Neural cell (in vitro differentiated cells): ENCODE results near the gene ZBED4. TPM values are rescaled to one million over a fixed set of nuclear protein-coding genes. Genes with fewer than 3 reads are reported as not detected.

Experiments
- H2AFZ ChIP-seq: fragments of 200-600, 300-800 bp; sonication (generic), shearing (Covaris generic); 2 replicates; pipeline ENCODE4 v1.6.0; 2014; ENCODE audit warnings: low read depth, mild to moderate bottlenecking, antibody characterized with exemption, low read length, moderate library complexity
- H3F3A ChIP-seq: fragments of 200-600 bp; shearing (Covaris generic); 2 replicates; pipeline ENCODE4 v1.6.1; 2016; ENCODE audit warnings: mild to moderate bottlenecking, moderate library complexity, mixed read lengths, antibody characterized with exemption, low read length; ENCODE audit not compliant: insufficient read depth, poor library complexity, severe bottlenecking
- H3K27ac ChIP-seq: fragments of 200-600, 300-800 bp; sonication (generic), shearing (Covaris generic); 2 replicates; pipeline ENCODE4 v1.5.1; 2014; ENCODE audit warnings: mild to moderate bottlenecking, low read length, moderate library complexity
- H3K27me3 ChIP-seq: fragments of 300-800, 200-600 bp; sonication (generic), shearing (Covaris generic); 2 replicates; pipeline ENCODE4 v1.6.0; 2014; ENCODE audit warnings: mild to moderate bottlenecking, low read depth, low read length, moderate library complexity; ENCODE audit not compliant: insufficient read depth
- H3K36me3 ChIP-seq: fragments of 300-800, 200-600 bp; sonication (generic), shearing (Covaris generic); 2 replicates; pipeline ENCODE4 v1.5.1; 2014; ENCODE audit warnings: mild to moderate bottlenecking, antibody characterized with exemption, low read length, moderate library complexity; ENCODE audit not compliant: insufficient read depth
- H3K4me2 ChIP-seq: fragments of 300-800, 200-600 bp; sonication (generic), shearing (Covaris generic); 2 replicates; pipeline ENCODE4 v1.6.0; 2014; ENCODE audit warnings: mild to moderate bottlenecking, low read length
- H3K4me3 ChIP-seq: fragments of 300-800, 200-600 bp; sonication (generic), shearing (Covaris generic); 2 replicates; pipeline ENCODE4 v1.5.1; 2014; ENCODE audit warnings: mild to moderate bottlenecking, low read length, moderate library complexity
- H3K79me2 ChIP-seq: fragments of 200-600 bp; shearing (Covaris generic); replicated peaks from 2 replicates; pipeline ENCODE4 v1.6.0; 2014; ENCODE audit warnings: mild to moderate bottlenecking, low read length, moderate library complexity; ENCODE audit not compliant: insufficient read depth
- H3K9ac ChIP-seq: fragments of 300-800, 200-600 bp; sonication (generic), shearing (Covaris generic); 2 replicates; pipeline ENCODE4 v1.6.1; 2016; ENCODE audit warnings: mild to moderate bottlenecking, low read length, mixed read lengths
- H3K9me2 ChIP-seq: fragments of 200-600 bp; shearing (Covaris generic); 2 replicates; pipeline ENCODE4 v1.6.1; 2016; ENCODE audit warnings: mild to moderate bottlenecking, low read length, mixed read lengths; ENCODE audit not compliant: insufficient read depth
- H3K9me3 ChIP-seq: fragments of 200-600, 300-800 bp; sonication (generic), shearing (Covaris generic); 2 replicates; pipeline ENCODE4 v1.6.1; 2016; ENCODE audit warnings: mild to moderate bottlenecking, mixed run types, low read length, moderate library complexity, mixed read lengths
- H4K20me1 ChIP-seq: fragments of 200-600 bp; shearing (Covaris generic); 2 replicates; pipeline ENCODE4 v1.6.1; 2016; ENCODE audit warnings: mild to moderate bottlenecking, mixed run types; ENCODE audit not compliant: insufficient read depth
- CTCF ChIP-seq: fragments of 450-650 bp; IDR thresholded peaks from 2 replicates; pipeline ENCODE4 v1.5.1; 2014; ENCODE audit warnings: antibody characterized with exemption, mild to moderate bottlenecking, moderate library complexity; ENCODE audit not compliant: poor library complexity, severe bottlenecking
- EP300 ChIP-seq: fragments of 450-650 bp; conservative IDR thresholded peaks from 2 replicates; pipeline ENCODE4 v1.6.1; 2014; ENCODE audit warnings: antibody characterized with exemption, mild to moderate bottlenecking, moderate library complexity; ENCODE audit not compliant: poor library complexity, severe bottlenecking
- EZH2 ChIP-seq: fragments of 200-600, 300-800 bp; shearing (Covaris generic), sonication (generic); IDR thresholded peaks from 2 replicates; pipeline ENCODE4 v1.6.1; 2014; ENCODE audit warnings: antibody characterized with exemption, low read length, borderline replicate concordance, mild to moderate bottlenecking; ENCODE audit not compliant: insufficient read depth, poor library complexity, severe bottlenecking
- MXI1 ChIP-seq: fragments of 450-650 bp; conservative IDR thresholded peaks from 2 replicates; pipeline ENCODE4 v1.6.1; 2014; ENCODE audit warnings: antibody characterized with exemption, mild to moderate bottlenecking; ENCODE audit not compliant: poor library complexity, severe bottlenecking
- POLR2AphosphoS5 ChIP-seq: IDR thresholded peaks from 2 replicates; pipeline ENCODE4 v1.6.1; 2012
- RAD21 ChIP-seq: fragments of 450-650 bp; conservative IDR thresholded peaks from 2 replicates; pipeline ENCODE4 v1.6.1; 2014; ENCODE audit warnings: antibody characterized with exemption, mild to moderate bottlenecking, moderate library complexity
- SMC3 ChIP-seq: fragments of 450-650 bp; conservative IDR thresholded peaks from 2 replicates; pipeline ENCODE4 v1.6.1; 2014; ENCODE audit warnings: antibody characterized with exemption, mild to moderate bottlenecking, moderate library complexity; ENCODE audit not compliant: poor library complexity
- TAF1 ChIP-seq: IDR thresholded peaks from 2 replicates; pipeline ENCODE4 v1.6.1; 2012; ENCODE audit warnings: low read depth
- polyA plus RNA-seq: library from polyadenylated mRNA; depleted of rRNA; stranded (reverse); fragments of >200 nt; gene quantifications from 2 replicates; pipeline ENCODE4 v1.2.3, GENCODE V29; 2014
- TF ChIP-seq, protein P1 (sequence below): IDR thresholded peaks from 2 replicates; pipeline ENCODE4 v1.6.1; 2012; ENCODE audit warnings: borderline replicate concordance

The ZBED4 gene
- polyA plus RNA-seq, 1 donor from 2014 or later: 15.0 TPM

GRCh38 chr22:49824185-49824925 is 29.3 kb upstream of the ZBED4 start:
- H3F3A ChIP-seq: no peaks in the 10 kb centered on the region
- peak overlapping the region; percentile 88 for H3K4me3 ChIP-seq
- no peak overlapping the region for H2AFZ ChIP-seq
- H4K20me1 ChIP-seq: peaks cover 44% of the 10 kb centered on the region
- H3K9me2 ChIP-seq: no peaks in the 10 kb centered on the region
- no peaks in the 10 kb centered on the region for H3K27me3 ChIP-seq
- H3K9me3 ChIP-seq: no peaks in the 10 kb centered on the region
- no peak overlapping the region for H3K27ac ChIP-seq
- H3K79me2 ChIP-seq: peaks cover 77% of the 10 kb centered on the region
- H3K4me2 ChIP-seq: no peak overlapping the region
- H3K9ac ChIP-seq: no peak overlapping the region
- peaks cover 12% of the 10 kb centered on the region for H3K36me3 ChIP-seq
- TF ChIP-seq SMC3: no peak

GRCh38 chr22:49824936-49825335 is 28.7 kb upstream of the ZBED4 start:
- Histone ChIP-seq H3K9me3 (no peaks in the 10 kb centered on the region), H3F3A (no peaks in the 10 kb centered on the region), H3K4me3 (peak overlapping the region; percentile 88), H2AFZ (no peak overlapping the region), H3K36me3 (peaks cover 12% of the 10 kb centered on the region), H3K9ac (no peak overlapping the region), H4K20me1 (peaks cover 44% of the 10 kb centered on the region), H3K79me2 (peaks cover 72% of the 10 kb centered on the region), H3K27ac (no peak overlapping the region), H3K4me2 (no peak overlapping the region), H3K27me3 (no peaks in the 10 kb centered on the region), H3K9me2 (no peaks in the 10 kb centered on the region)
- TF ChIP-seq MXI1: no peak
- no peak for TF ChIP-seq RAD21
- no peak for TF ChIP-seq CTCF
- TF ChIP-seq EP300: no peak
- TF ChIP-seq SMC3: no peak
- no peak for TF ChIP-seq TAF1
- TF ChIP-seq POLR2AphosphoS5: no peak
- TF ChIP-seq, protein P1, sequence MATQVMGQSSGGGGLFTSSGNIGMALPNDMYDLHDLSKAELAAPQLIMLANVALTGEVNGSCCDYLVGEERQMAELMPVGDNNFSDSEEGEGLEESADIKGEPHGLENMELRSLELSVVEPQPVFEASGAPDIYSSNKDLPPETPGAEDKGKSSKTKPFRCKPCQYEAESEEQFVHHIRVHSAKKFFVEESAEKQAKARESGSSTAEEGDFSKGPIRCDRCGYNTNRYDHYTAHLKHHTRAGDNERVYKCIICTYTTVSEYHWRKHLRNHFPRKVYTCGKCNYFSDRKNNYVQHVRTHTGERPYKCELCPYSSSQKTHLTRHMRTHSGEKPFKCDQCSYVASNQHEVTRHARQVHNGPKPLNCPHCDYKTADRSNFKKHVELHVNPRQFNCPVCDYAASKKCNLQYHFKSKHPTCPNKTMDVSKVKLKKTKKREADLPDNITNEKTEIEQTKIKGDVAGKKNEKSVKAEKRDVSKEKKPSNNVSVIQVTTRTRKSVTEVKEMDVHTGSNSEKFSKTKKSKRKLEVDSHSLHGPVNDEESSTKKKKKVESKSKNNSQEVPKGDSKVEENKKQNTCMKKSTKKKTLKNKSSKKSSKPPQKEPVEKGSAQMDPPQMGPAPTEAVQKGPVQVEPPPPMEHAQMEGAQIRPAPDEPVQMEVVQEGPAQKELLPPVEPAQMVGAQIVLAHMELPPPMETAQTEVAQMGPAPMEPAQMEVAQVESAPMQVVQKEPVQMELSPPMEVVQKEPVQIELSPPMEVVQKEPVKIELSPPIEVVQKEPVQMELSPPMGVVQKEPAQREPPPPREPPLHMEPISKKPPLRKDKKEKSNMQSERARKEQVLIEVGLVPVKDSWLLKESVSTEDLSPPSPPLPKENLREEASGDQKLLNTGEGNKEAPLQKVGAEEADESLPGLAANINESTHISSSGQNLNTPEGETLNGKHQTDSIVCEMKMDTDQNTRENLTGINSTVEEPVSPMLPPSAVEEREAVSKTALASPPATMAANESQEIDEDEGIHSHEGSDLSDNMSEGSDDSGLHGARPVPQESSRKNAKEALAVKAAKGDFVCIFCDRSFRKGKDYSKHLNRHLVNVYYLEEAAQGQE: no peak
- TF ChIP-seq EZH2: no peak
